ENCODE data around the gene COL18A1.
"Not testable (repeated sequence)": the region's sequence is repeated elsewhere in the genome, so short reads cannot be mapped to it uniquely, and the experiment has no call there.

The COL18A1 gene

DNA sequence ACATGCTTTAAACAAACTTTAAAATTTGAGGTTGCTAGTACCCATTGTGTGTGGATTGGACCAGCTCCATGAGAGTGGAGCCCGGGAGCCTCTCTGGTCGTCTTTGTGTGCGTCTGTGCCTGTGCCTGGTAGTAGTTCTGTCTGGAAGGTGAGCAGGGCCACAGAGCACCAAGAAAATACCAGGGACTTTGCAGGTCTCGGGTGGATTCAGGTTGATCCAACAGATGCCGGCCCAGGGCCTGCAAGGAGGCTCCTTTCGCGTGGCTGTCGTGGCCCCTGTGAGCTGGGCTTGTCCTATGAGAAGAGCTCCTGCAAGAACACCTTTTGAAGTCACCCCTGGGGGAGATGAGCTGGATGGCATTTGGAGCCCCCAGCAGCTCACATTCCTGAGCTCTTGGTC lies 28.3 kb downstream of the COL18A1 start:
- no peaks in the 10 kb centered on the region for H3K9me3 ChIP-seq (ENCODE audit: control insufficient read depth in 2 of 2, low read length in 2 of 2)
- H3K4me3 ChIP-seq (ENCODE audit: low read length in 2 of 2) = no peak overlapping the region
- no peak overlapping the region for H3K9ac ChIP-seq (ENCODE audit: low read length in 2 of 2)
- H3K36me3 ChIP-seq (ENCODE audit: control insufficient read depth in 2 of 2, insufficient read depth in 2 of 2, low read length in 2 of 2) = no peaks in the 10 kb centered on the region
- H3K4me1 ChIP-seq (ENCODE audit: control insufficient read depth, insufficient read depth, low read length) = peaks cover 25% of the 10 kb centered on the region
- H3K27me3 ChIP-seq (ENCODE audit: control insufficient read depth in 1 of 2, insufficient read depth in 2 of 2, low read length in 2 of 2) = peaks cover 2 to 9% of the 10 kb centered on the region in 2 donors
- no peak overlapping the region for H3K27ac ChIP-seq (ENCODE audit: low read length)

DNA sequence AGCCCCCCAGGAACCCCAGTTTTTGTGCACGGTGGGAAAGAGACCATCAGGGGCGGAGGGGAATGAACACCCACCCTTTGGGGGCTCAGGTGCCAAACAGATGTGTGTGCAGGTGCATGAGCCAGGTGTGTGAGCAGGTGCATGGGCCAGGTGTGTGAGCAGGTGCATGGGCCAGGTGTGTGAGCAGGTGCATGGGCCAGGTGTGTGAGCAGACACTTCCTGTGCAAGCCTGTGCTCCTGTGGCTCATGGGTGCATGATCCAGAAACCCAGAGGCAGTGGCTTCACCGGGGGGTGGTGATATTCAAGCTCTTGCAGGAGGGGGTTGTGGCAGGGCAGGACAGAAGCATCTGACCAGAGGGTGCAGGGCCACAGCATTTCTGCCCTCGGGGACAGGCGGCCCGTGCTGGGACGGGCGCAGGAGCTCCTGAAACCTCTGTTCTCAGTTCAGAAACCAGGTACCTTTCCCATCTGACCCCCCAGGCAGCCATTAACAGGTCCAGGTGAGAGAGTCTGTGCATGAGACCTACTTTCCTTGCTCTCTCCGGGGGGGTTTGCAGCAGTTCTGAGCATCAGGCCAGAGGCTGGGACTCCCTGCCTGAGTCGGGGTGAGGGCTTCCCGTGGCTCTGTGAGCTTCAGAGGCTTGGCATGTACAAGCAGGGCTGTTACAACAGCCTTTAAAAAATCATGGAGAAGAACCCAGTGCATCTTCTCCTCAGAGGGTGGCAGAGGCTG lies 29.1 kb downstream of the COL18A1 start:
- H3K4me1 ChIP-seq (ENCODE audit: control insufficient read depth, insufficient read depth, low read length) = peaks cover 33% of the 10 kb centered on the region
- no peak overlapping the region for H3K27ac ChIP-seq (ENCODE audit: low read length)

DNA sequence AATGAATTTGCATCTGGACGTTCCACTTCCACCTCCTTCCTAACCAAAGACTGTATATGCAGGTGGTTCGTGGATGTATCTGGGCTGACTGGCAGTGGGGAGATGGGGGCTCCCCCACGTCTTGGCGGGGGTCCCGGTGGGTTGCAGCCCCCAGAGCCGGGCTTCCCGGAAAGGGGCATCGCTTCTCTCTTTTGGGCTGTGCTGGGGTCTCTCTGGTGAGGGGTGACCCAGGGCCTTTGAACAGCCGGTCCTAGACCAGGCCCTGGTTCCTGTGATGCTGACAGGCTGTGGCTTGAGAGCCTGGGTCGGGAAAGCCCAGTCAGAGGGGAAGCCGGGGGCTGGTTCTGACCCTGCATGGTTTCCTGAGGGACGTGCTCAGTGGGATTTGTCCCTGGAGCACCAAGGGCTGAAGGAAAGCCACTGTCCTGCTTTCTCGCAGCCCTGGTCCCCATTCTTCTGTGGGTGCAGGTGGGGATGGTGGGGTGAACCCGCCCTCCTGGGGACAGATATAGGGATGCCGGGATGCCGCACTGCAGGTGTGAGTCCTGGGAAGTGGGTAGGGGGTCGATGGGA lies 29.8 kb downstream of the COL18A1 start:
- H3K9me3 ChIP-seq (ENCODE audit: control insufficient read depth in 2 of 2, low read length in 2 of 2) = no peaks in the 10 kb centered on the region
- no peak overlapping the region for H3K9ac ChIP-seq (ENCODE audit: low read length in 2 of 2)
- peaks cover 4 to 13% of the 10 kb centered on the region in 2 donors for H3K27me3 ChIP-seq (ENCODE audit: control insufficient read depth in 1 of 2, insufficient read depth in 2 of 2, low read length in 2 of 2)
- no peak overlapping the region for H3K4me3 ChIP-seq (ENCODE audit: low read length in 2 of 2)
- peaks cover 38% of the 10 kb centered on the region for H3K4me1 ChIP-seq (ENCODE audit: control insufficient read depth, insufficient read depth, low read length)
- H3K36me3 ChIP-seq (ENCODE audit: control insufficient read depth in 2 of 2, insufficient read depth in 2 of 2, low read length in 2 of 2) = no peaks in the 10 kb centered on the region
- no peak overlapping the region for H3K27ac ChIP-seq (ENCODE audit: low read length)

More for the DNA sequence above, 29.1 kb downstream of the COL18A1 start:
- Histone ChIP-seq H3K4me3 (ENCODE audit: low read length in 2 of 2) (no peak overlapping the region), H3K9me3 (ENCODE audit: control insufficient read depth in 2 of 2, low read length in 2 of 2) (no peaks in the 10 kb centered on the region), H3K36me3 (ENCODE audit: control insufficient read depth in 2 of 2, insufficient read depth in 2 of 2, low read length in 2 of 2) (no peaks in the 10 kb centered on the region), H3K27me3 (ENCODE audit: control insufficient read depth in 1 of 2, insufficient read depth in 2 of 2, low read length in 2 of 2) (peaks cover 4 to 13% of the 10 kb centered on the region in 2 donors), H3K9ac (ENCODE audit: low read length in 2 of 2) (no peak overlapping the region)

DNA sequence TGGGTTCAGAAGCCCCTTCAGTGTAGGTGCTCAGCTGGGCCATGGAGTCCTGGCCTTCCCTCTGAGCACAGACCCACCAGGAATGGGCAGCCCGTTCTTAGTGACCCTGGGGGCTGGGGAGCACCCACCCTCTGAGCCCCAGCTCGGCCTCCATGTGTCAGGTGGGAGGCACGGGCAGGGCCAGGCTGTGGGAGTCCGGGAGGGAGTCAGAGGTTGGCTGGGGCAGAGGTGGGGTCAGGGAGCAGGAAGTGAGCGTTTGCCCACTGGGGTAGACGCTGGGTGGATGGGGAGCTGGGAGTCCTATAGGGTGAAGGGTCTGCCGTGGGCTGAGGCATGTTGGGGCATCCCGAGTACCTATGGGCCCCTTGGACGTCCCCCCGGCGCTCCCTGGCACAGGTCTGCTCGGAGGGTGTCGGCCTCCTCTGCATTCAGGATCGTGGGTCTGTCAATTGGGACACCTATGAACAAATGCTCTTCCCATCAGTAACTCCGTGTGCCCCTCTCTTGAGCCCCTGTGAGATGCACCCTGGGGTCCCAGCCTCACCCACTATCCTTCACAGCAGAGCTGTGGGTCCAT lies 30.5 kb downstream of the COL18A1 start:
- H3K4me1 ChIP-seq (ENCODE audit: control insufficient read depth, insufficient read depth, low read length) = peaks cover 38% of the 10 kb centered on the region
- no peak overlapping the region for H3K9ac ChIP-seq (ENCODE audit: low read length in 2 of 2)
- H3K27ac ChIP-seq (ENCODE audit: low read length) = no peak overlapping the region
- H3K27me3 ChIP-seq (ENCODE audit: control insufficient read depth in 1 of 2, insufficient read depth in 2 of 2, low read length in 2 of 2) = peaks cover 4 to 13% of the 10 kb centered on the region in 2 donors
- H3K4me3 ChIP-seq (ENCODE audit: low read length in 2 of 2) = no peak overlapping the region
- no peaks in the 10 kb centered on the region for H3K9me3 ChIP-seq (ENCODE audit: control insufficient read depth in 2 of 2, low read length in 2 of 2)
- no peaks in the 10 kb centered on the region for H3K36me3 ChIP-seq (ENCODE audit: control insufficient read depth in 2 of 2, insufficient read depth in 2 of 2, low read length in 2 of 2)

DNA sequence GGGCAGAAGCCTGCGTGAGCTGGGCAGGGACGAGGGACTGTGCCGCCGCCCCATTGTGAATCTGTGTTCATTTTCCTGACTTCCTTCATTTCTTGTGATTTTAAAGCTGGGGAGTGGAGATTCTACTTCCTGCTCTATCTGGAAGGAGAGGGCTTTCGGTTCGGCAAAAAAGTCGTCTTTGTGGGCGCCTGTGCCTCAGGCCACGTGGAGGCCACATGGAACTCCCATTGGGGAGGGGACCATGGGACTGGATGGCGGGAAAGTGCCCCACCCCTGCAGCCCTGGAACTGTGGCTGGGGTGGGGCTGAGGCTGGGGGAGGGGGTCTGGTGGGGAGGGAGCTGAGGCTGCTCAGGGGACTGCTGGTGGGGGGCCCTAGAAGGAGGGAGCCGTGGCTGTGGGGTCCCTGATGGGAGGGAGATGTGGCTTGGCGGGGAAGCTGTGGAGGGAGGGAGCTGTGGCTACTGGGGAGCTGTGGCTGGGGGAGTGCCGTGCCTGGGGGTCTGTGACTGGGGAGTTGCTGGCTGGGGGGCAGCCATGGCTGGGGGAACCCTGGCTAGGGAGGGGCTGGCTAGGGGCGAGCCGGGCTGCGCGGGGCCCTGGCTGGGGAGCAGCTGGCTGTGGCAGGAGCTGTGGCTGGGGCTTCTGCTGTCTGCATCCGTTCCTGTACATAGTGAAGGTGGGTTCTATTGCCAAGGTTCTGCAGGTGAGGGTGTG lies 31.5 kb downstream of the COL18A1 start:
- Histone ChIP-seq H3K9ac (ENCODE audit: low read length in 2 of 2) (no peak overlapping the region), H3K36me3 (ENCODE audit: control insufficient read depth in 2 of 2, insufficient read depth in 2 of 2, low read length in 2 of 2) (no peaks in the 10 kb centered on the region), H3K27ac (ENCODE audit: low read length) (no peak overlapping the region), H3K4me1 (ENCODE audit: control insufficient read depth, insufficient read depth, low read length) (peaks cover 38% of the 10 kb centered on the region), H3K9me3 (ENCODE audit: control insufficient read depth in 2 of 2, low read length in 2 of 2) (no peaks in the 10 kb centered on the region), H3K4me3 (ENCODE audit: low read length in 2 of 2) (no peak overlapping the region), H3K27me3 (ENCODE audit: control insufficient read depth in 1 of 2, insufficient read depth in 2 of 2, low read length in 2 of 2) (peaks cover 4 to 13% of the 10 kb centered on the region in 2 donors)

DNA sequence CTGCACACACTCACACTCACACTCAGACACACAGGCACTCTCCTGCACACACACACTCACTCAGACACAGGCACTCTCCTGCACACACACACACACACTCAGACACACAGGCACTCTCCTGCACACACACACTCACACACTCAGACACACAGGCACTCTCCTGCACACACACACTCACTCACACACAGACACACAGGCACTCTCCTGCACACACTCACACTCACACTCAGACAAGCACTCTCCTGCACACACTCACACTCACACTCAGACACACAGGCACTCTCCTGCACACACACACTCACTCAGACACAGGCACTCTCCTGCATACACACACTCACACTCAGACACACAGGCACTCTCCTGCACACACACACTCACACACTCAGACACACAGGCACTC lies 32.9 kb downstream of the COL18A1 start:
- H3K4me3 ChIP-seq (ENCODE audit: low read length in 2 of 2); H3K9ac ChIP-seq (ENCODE audit: low read length in 2 of 2); H3K9me3 ChIP-seq (ENCODE audit: control insufficient read depth in 2 of 2, low read length in 2 of 2); H3K36me3 ChIP-seq (ENCODE audit: control insufficient read depth in 2 of 2, insufficient read depth in 2 of 2, low read length in 2 of 2); H3K27ac ChIP-seq (ENCODE audit: low read length); H3K27me3 ChIP-seq (ENCODE audit: control insufficient read depth in 1 of 2, insufficient read depth in 2 of 2, low read length in 2 of 2): not testable (repeated sequence)
- peaks cover 26% of the 10 kb centered on the region for H3K4me1 ChIP-seq (ENCODE audit: control insufficient read depth, insufficient read depth, low read length)

DNA sequence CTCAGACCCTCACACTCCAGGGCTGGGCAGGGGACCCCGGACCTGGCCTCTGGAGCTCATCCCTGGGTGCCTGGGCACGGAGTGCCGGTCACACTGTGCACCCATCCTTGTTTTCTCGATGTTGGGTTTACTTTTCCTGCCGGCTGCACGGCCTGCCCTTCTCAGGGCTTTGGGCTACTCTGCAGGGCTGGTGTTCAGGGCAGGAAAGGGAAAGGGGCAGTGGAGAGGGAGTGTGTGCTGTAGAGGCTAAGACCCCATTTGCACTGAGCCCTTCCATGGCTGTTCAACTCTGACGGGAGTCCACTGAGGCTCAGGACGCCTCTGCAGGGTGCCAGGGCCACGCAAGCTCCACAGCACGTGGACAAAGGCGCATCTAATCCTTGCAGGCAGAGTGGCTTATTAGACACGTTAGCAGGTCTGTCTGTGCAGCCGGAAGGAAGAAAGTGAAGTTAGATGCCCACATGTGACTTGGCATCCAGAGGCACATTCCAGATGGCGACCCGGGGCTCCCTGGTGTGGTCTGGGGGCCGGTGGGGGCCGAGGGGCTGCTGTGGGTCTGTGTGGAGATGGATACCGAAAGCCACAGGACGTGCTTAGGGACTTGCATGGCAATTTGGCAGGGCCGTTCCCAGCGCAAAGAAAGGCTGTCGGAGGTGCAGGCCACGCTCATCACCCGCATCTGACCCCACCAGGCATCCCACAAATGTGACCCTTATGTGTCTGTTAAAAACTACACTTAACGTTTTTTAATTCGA lies 33.6 kb downstream of the COL18A1 start:
- Histone ChIP-seq H3K27ac (ENCODE audit: low read length) (peak overlapping the region; percentile 53), H3K9ac (ENCODE audit: low read length in 2 of 2) (peak overlapping the region; percentile 29 to 67), H3K36me3 (ENCODE audit: control insufficient read depth in 2 of 2, insufficient read depth in 2 of 2, low read length in 2 of 2) (no peaks in the 10 kb centered on the region), H3K27me3 (ENCODE audit: control insufficient read depth in 1 of 2, insufficient read depth in 2 of 2, low read length in 2 of 2) (peaks cover 4 to 6% of the 10 kb centered on the region in 2 donors), H3K4me1 (ENCODE audit: control insufficient read depth, insufficient read depth, low read length) (peaks cover 21% of the 10 kb centered on the region), H3K4me3 (ENCODE audit: low read length in 2 of 2) (peak overlapping the region; percentile 70 to 75), H3K9me3 (ENCODE audit: control insufficient read depth in 2 of 2, low read length in 2 of 2) (no peaks in the 10 kb centered on the region)

DNA sequence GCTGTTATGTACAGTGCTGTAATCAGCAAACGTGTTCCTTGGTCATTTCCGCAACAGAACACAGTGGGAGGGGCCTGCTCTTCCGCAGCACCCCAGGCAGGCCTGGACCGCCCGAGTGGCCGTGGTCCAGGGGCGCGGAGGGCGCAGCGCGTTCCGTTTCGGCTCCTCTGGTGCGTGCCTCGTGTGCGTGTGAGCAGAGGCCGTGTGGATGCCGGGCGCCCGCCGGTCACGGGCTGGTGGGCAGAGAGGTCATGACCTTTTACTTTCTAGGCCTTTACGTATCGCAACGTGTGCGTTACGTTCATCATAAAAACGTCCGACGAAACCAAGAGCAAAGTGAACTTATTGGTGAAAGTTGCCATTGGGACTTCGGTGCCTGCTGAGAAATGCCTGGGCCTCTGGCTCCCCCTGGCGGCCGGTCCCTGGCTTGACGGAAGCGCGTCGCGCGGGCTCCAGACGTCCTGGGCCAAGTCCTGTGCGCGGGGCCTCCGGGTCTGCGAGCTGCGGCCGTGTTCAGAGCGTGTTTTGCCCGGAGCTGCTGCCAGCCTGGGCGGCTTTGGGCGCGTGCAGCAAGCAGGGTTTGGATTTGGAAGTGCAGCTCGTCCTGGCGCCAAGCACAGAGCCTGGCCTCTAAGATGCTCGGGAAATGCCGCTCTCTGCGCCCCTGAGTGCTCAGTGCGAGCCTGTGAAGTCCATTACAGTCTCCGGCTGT lies 34.4 kb downstream of the COL18A1 start:
- Histone ChIP-seq H3K4me3 (ENCODE audit: low read length in 2 of 2) (peak overlapping the region; percentile 70 to 75), H3K9me3 (ENCODE audit: control insufficient read depth in 2 of 2, low read length in 2 of 2) (no peaks in the 10 kb centered on the region), H3K27ac (ENCODE audit: low read length) (peak overlapping the region; percentile 53), H3K4me1 (ENCODE audit: control insufficient read depth, insufficient read depth, low read length) (peaks cover 17% of the 10 kb centered on the region), H3K27me3 (ENCODE audit: control insufficient read depth in 1 of 2, insufficient read depth in 2 of 2, low read length in 2 of 2) (peaks cover 4 to 6% of the 10 kb centered on the region in 2 donors), H3K36me3 (ENCODE audit: control insufficient read depth in 2 of 2, insufficient read depth in 2 of 2, low read length in 2 of 2) (no peaks in the 10 kb centered on the region), H3K9ac (ENCODE audit: low read length in 2 of 2) (peak overlapping the region; percentile 29 to 67)

DNA sequence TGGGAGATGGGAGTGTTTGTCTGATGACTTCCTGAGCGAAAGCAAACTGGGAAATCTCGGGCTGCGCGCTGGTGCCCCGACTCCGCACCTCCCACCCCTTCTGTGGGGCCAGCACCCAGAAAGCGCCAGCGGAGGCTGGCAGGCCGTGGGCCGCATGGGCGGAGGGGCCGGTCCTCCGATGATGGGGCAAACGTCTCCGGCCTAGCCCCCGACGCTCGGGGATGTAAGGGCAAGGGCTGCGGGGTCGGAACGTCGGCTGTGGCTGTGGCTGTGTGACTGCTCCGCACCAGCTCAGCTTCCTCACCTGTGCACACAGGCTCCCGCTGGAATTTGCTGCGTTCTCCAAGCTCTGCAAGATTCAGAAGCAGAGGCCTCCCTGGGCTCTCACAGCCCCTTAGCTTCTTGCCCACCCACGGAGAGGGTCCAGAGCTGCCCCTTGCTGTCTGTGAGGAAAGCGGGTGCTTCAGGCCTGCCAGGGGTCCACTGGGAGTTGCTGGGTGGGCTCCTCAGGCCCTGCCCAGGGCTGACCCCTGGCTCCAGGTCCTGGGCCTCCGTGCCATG lies 35.0 kb downstream of the COL18A1 start:
- peaks cover 4 to 6% of the 10 kb centered on the region in 2 donors for H3K27me3 ChIP-seq (ENCODE audit: control insufficient read depth in 1 of 2, insufficient read depth in 2 of 2, low read length in 2 of 2)
- H3K4me1 ChIP-seq (ENCODE audit: control insufficient read depth, insufficient read depth, low read length) = peaks cover 19% of the 10 kb centered on the region
- no peaks in the 10 kb centered on the region for H3K36me3 ChIP-seq (ENCODE audit: control insufficient read depth in 2 of 2, insufficient read depth in 2 of 2, low read length in 2 of 2)
- no peak overlapping the region for H3K9ac ChIP-seq (ENCODE audit: low read length in 2 of 2)
- no peak overlapping the region for H3K27ac ChIP-seq (ENCODE audit: low read length)
- H3K4me3 ChIP-seq (ENCODE audit: low read length in 2 of 2) = peak overlapping the region in 1 of 2 donors; percentile 70
- no peaks in the 10 kb centered on the region for H3K9me3 ChIP-seq (ENCODE audit: control insufficient read depth in 2 of 2, low read length in 2 of 2)

All from stomach smooth muscle (tissue), 2 donors.